ENCODE measurements around the gene CTDSP2. TPM values are rescaled to one million over a fixed set of nuclear protein-coding genes. Genes with fewer than 3 reads are reported as not detected.
A peak's percentile ranks its signal among the peaks of the same experiment; 100 is the strongest.

The CTDSP2 gene
- total and polyA plus RNA-seq, 10 of the 15 experiments (the other 5 are each of a cell fraction or from before 2014, with no cell fraction given), result 17.3 to 98.2 (median 54.1) TPM

DNA sequence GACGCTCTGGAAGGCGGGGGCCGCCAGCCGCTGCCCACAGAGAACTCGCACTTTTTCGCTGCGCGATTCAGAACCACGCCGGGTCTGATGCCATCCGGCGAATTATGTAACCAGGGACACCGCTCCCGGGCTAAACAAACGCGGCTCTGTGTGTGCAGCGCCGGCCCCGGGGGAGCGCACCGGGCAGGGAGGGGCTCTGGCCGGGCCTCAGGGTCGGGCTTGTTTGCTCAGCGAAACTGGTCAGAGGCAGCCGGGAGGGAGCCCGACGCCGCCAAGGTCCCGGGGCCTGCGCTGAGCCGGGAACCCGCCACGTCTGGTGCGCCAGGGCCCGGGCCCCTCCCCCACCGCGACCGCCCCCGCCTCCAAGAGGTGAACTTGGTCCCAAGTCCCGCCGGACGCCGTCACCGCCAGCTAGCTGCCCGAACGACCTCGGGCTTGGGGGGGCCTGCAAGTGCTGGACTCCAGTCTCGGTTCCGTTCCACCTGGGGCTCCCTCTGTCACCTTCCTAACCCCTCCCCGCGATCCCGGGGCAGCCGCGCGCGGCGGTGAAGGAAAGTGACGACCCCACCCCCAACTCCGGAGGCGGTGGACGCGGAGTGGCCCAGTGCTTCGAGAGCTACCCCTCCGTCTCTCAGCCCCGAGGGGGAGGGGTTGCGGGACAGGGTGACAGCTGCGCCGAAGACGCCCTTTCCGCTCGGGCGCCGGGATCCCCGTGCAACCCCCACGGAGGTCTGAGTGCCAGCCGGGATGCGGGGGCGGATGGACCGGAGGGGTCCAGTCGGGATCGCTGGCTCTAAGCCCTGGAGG lies 848 bp downstream of the CTDSP2 start (continued):
- TF ChIP-seq POLR2AphosphoS5 (IDR thresholded peaks at IDR 0.05; ENCODE audit: low read length), result peak; percentile 46; the same call in 1 of the 2 replicates
- TF ChIP-seq KLF5 (IDR thresholded peaks at IDR 0.05; ENCODE audit: partially characterized antibody), result no peak
- 0 out of 2 replicates have a peak, but pooled peaks have one; percentile 71 for TF ChIP-seq TCF12 (IDR thresholded peaks at IDR 0.05; ENCODE audit: low read depth, low read length)
- TF ChIP-seq RAD21 (IDR thresholded peaks at IDR 0.05; ENCODE audit: insufficient read depth, low read depth, low read length), result no peak
- no peak for TF ChIP-seq MYC (IDR thresholded peaks at IDR 0.05; ENCODE audit: insufficient read depth, insufficient read length, insufficient replicate concordance, low read length, severe bottlenecking)
- no peak for TF ChIP-seq NFYA (IDR thresholded peaks at IDR 0.05; ENCODE audit: borderline replicate concordance, low read depth, low read length)
- no peak for TF ChIP-seq FOXK2 (IDR thresholded peaks at IDR 0.05)
- 0 out of 2 replicates have a peak, but pooled peaks have one; percentile 25 for TF ChIP-seq ZBTB11 (CRISPR knock-in tag; IDR thresholded peaks at IDR 0.05)
- TF ChIP-seq JUNB (IDR thresholded peaks at IDR 0.05), result no peak
- TF ChIP-seq MEF2B (IDR thresholded peaks at IDR 0.05; ENCODE audit: partially characterized antibody, poor library complexity, severe bottlenecking), result peak; percentile 37
- 0 out of 2 replicates have a peak, but pooled peaks have one; percentile 47 for TF ChIP-seq SIN3A (IDR thresholded peaks at IDR 0.05; ENCODE audit: low read depth, low read length)
- TF ChIP-seq CEBPB (IDR thresholded peaks at IDR 0.05; ENCODE audit: borderline replicate concordance in 1 of 2, low read depth in 2 of 2, low read length in 2 of 2), result no peak
- TF ChIP-seq MXI1 (IDR thresholded peaks at IDR 0.05; ENCODE audit: low read depth, low read length), result no peak; the same call in 1 of the 2 replicates
- no peak for TF ChIP-seq EZH2 (IDR thresholded peaks at IDR 0.05; ENCODE audit: borderline replicate concordance, control insufficient read depth, low read depth, low read length)
- TF ChIP-seq BACH1 (IDR thresholded peaks at IDR 0.05; ENCODE audit: borderline replicate concordance), result no peak
- peak; percentile 28; the same call in 1 of the 2 replicates for TF ChIP-seq PKNOX1 (IDR thresholded peaks at IDR 0.05)
- TF ChIP-seq RBBP5 (conservative IDR thresholded peaks at IDR 0.05), result no peak
- TF ChIP-seq LARP7 (IDR thresholded peaks at IDR 0.05), result peak; percentile 39; the same call in 1 of the 2 replicates
- TF ChIP-seq RCOR1 (conservative IDR thresholded peaks at IDR 0.05; ENCODE audit: low read depth, low read length), result no peak
- TF ChIP-seq, protein P1, sequence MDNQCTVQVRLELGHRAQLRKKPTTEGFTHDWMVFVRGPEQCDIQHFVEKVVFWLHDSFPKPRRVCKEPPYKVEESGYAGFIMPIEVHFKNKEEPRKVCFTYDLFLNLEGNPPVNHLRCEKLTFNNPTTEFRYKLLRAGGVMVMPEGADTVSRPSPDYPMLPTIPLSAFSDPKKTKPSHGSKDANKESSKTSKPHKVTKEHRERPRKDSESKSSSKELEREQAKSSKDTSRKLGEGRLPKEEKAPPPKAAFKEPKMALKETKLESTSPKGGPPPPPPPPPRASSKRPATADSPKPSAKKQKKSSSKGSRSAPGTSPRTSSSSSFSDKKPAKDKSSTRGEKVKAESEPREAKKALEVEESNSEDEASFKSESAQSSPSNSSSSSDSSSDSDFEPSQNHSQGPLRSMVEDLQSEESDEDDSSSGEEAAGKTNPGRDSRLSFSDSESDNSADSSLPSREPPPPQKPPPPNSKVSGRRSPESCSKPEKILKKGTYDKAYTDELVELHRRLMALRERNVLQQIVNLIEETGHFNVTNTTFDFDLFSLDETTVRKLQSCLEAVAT (IDR thresholded peaks at IDR 0.05), result 0 out of 2 replicates have a peak, but pooled peaks have one; percentile 20
- TF ChIP-seq, protein P2, sequence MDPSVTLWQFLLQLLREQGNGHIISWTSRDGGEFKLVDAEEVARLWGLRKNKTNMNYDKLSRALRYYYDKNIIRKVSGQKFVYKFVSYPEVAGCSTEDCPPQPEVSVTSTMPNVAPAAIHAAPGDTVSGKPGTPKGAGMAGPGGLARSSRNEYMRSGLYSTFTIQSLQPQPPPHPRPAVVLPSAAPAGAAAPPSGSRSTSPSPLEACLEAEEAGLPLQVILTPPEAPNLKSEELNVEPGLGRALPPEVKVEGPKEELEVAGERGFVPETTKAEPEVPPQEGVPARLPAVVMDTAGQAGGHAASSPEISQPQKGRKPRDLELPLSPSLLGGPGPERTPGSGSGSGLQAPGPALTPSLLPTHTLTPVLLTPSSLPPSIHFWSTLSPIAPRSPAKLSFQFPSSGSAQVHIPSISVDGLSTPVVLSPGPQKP (IDR thresholded peaks at IDR 0.05; ENCODE audit: low read depth, low read length), result no peak
- TF ChIP-seq EED (IDR thresholded peaks at IDR 0.05; ENCODE audit: low read depth), result peak; percentile 31; the same call in 1 of the 2 replicates
- 0 out of 2 replicates have a peak, but pooled peaks have one; percentile 41 for TF ChIP-seq NR2F1 (conservative IDR thresholded peaks at IDR 0.05)
